Parathyroid adenoma (tissue), 2 donors: ENCODE measurements around the gene NBPF20.
A peak's percentile ranks its signal among the peaks of the same experiment; 100 is the strongest.
"Not testable (repeated sequence)": the region's sequence is repeated elsewhere in the genome, so short reads cannot be mapped to it uniquely, and the experiment has no call there.

Experiments
- H2AFZ ChIP-seq: fragments of 300-600 bp; sonication (generic); one replicate; pipeline ENCODE4 v1.7.0; 2017; ENCODE audit warnings: antibody characterized with exemption, mild to moderate bottlenecking
- H3K27ac ChIP-seq: fragments of 300-600 bp; sonication (generic); one replicate; pipeline ENCODE4 v1.7.0; 2017
- H3K27me3 ChIP-seq: fragments of 300-600 bp; sonication (generic); one replicate; pipeline ENCODE4 v1.7.0; 2017; ENCODE audit warnings: low read length; ENCODE audit not compliant: control insufficient read depth, insufficient read depth
- H3K36me3 ChIP-seq: fragments of 300-600 bp; sonication (generic); one replicate; pipeline ENCODE4 v1.7.0; 2017; ENCODE audit warnings: low read length; ENCODE audit not compliant: control insufficient read depth, insufficient read depth
- H3K4me1 ChIP-seq: fragments of 300-600 bp; sonication (generic); one replicate; pipeline ENCODE4 v1.7.0; 2017; ENCODE audit warnings: control low read depth
- H3K4me2 ChIP-seq: fragments of 300-600 bp; sonication (generic); one replicate; pipeline ENCODE4 v1.7.0; 2017; ENCODE audit warnings: low read length
- H3K4me3 ChIP-seq: fragments of 300-600 bp; sonication (generic); one replicate; pipeline ENCODE4 v1.7.0; 2017; ENCODE audit warnings: low read depth, low read length
- H3K79me2 ChIP-seq: fragments of 300-600 bp; sonication (generic); one replicate; pipeline ENCODE4 v1.7.0; 2017; ENCODE audit warnings: control low read depth
- H3K9ac ChIP-seq: fragments of 300-600 bp; sonication (generic); one replicate; pipeline ENCODE4 v1.7.0; 2017; ENCODE audit warnings: mild to moderate bottlenecking
- H3K9me3 ChIP-seq: fragments of 300-600 bp; sonication (generic); one replicate; pipeline ENCODE4 v1.7.0; 2017; ENCODE audit warnings: low read length; ENCODE audit not compliant: control insufficient read depth
- donor health status: primary hyperparathyroidism.

NBPF20 gene

DNA sequence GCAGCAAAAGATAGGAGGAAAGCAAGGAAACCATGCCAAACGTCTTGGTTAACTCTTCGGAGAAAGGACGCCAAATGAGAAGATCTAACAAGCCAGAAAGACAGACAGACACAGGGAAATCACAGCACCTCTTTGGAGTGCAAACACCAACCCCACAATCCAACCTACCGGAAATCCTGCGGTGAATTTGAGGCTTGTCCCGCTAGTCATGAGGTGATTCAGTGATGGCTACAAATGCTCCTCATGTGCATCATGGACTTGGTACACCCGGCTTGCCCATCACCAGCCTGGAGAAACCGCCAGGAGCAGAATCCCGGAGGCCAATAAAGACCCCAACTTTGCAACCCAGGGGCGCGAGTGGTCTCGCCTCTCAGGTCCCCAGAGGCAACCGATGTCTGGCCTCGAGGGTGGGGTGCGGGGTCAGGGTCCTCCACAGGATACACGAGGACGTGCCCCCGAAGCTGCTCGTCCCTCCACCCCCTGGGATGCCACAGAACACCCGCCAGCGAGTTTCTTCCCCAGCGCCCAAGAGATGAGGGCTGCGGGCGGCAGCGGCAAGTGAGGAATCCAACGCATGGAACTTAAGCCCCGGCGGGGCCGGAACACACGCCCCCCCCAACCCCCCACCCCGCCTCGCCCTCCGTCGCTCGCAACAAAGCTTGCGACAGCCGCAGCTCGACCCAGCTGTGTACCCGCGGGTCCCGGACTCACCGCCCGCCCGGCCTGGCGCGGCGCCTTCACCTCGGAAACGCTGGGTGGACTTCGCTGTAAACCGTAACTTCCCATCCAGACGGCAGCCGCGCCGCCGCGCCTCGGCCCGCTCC is 579 bp downstream of the NBPF20 start:
- H3K27ac ChIP-seq, H3K9ac ChIP-seq, H3K9me3 ChIP-seq, H3K36me3 ChIP-seq, H3K4me1 ChIP-seq, H3K79me2 ChIP-seq, H3K27me3 ChIP-seq: not testable (repeated sequence)
- H3K4me3 ChIP-seq = peak overlapping the region; percentile 66
- peak overlapping the region; percentile 88 for H2AFZ ChIP-seq
- H3K4me2 ChIP-seq = peak overlapping the region; percentile 89

DNA sequence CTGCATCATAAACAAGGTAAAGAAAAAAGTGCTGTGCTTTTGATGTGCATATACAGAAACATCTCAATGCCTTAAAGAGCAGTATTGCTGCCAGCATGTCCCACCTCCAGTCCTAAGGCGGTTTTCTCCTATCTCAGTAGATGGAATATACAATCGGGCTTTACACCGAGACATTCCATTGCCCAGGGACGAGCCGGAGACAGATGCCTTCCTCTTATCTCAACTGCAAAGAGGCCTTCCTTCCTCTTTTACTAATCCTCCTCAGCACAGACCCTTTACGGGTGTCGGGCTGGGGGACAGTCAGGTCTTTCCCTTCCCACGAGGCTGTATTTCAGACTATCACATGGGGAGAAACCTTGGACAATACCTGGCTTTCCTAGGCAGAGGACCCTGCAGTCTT is 10.3 kb downstream of the NBPF20 start:
- not testable (repeated sequence) for H3K4me2 ChIP-seq, H3K27me3 ChIP-seq, H2AFZ ChIP-seq, H3K4me3 ChIP-seq, H3K4me1 ChIP-seq, H3K36me3 ChIP-seq, H3K27ac ChIP-seq, H3K79me2 ChIP-seq, H3K9ac ChIP-seq, H3K9me3 ChIP-seq

DNA sequence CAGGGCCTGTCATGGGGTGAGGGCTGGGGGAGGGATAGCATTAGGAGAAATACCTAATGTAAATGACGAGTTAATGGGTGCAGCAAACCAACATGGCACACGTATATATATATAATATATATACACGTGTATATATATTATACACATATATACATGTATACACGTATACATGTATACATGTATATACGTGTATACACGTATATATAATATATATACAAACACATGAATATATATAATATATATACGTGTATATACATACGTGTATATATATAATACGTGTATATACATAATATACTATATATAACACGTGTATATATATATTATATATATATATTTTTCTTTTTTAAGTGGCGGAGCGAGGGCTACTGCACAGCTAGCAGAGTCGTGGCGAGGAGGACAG is 18.1 kb downstream of the NBPF20 start:
- H3K27me3 ChIP-seq, H3K9ac ChIP-seq, H3K27ac ChIP-seq, H3K4me3 ChIP-seq, H3K79me2 ChIP-seq, H2AFZ ChIP-seq, H3K4me2 ChIP-seq, H3K9me3 ChIP-seq, H3K4me1 ChIP-seq, H3K36me3 ChIP-seq: not testable (repeated sequence)

DNA sequence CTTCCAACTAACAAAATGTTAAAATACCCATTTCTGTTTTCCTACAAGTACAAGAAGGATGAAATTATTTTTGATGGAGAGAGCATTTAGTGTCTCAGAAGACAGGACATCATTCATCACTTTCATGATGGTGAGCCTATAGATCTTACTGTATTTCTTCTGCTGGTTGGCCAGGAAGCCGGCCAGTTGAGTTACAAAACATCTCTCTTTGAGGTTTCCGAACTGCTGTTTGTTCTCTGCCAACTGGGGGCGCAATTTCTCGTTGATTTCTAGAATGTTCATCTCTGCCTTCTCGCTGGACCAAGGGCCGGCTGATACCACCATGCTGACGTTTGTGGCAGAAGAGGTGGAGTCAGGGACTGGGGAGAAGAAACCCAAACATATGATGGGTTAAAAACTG is 20.5 kb downstream of the NBPF20 start:
- not testable (repeated sequence) for H3K36me3 ChIP-seq, H3K27ac ChIP-seq, H3K4me2 ChIP-seq

DNA sequence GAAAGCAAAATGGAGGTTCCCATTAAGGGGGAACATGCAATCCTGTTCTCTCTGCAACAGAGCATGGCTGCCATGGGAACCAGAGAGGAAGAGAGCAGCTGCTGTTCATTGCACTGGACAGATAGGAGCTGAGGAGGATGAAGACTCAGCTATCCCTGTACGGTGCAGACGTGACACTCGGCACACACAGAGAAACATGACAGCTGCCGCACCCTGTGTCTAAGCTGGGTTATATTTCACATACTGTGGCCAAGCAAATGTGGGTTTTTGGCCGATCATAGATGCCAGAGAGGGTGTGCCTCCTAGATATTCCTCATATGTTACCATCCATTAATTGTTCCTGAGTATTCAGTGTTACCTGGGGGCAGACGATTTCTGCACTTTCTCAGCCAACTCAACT is 24.7 kb downstream of the NBPF20 start:
- not testable (repeated sequence) for H3K4me2 ChIP-seq, H3K4me3 ChIP-seq, H3K27me3 ChIP-seq, H3K36me3 ChIP-seq, H3K79me2 ChIP-seq, H2AFZ ChIP-seq, H3K9me3 ChIP-seq, H3K4me1 ChIP-seq, H3K9ac ChIP-seq, H3K27ac ChIP-seq

More for the DNA sequence above, 20.5 kb downstream of the NBPF20 start:
- not testable (repeated sequence) for H2AFZ ChIP-seq, H3K79me2 ChIP-seq, H3K27me3 ChIP-seq, H3K4me3 ChIP-seq, H3K4me1 ChIP-seq, H3K9me3 ChIP-seq, H3K9ac ChIP-seq
